Measurements from ENCODE around the gene SGPL1. TPM values are rescaled to one million over a fixed set of nuclear protein-coding genes. Genes with fewer than 3 reads are reported as not detected.

Gene SGPL1
- total RNA-seq, 1 donor from 2014 or later: 89.9 TPM

- Mint-ChIP-seq H3K9me3 (peaks cover under 1% of the 10 kb centered on the region), H3K27ac (peak overlapping the region; percentile 0), H3K4me3 (no peak overlapping the region), H3K36me3 (peaks cover 45% of the 10 kb centered on the region), H3K4me1 (peaks cover 15% of the 10 kb centered on the region), H3K27me3 (ENCODE audit: low read depth) (no peaks in the 10 kb centered on the region)
- no peak for DNase-seq (ENCODE audit: low spot score in 2 of 2, unreplicated experiment in 2 of 2)
- TF ChIP-seq CTCF (IDR thresholded peaks at IDR 0.05; ENCODE audit: unreplicated experiment): no peak
Observed at GRCh38 chr10:70843333-70843732, 27.6 kb downstream of the SGPL1 start.

GRCh38 chr10:70843776-70844489 lies 28.2 kb downstream of the SGPL1 start:
- Mint-ChIP-seq H3K4me1 (peaks cover 18% of the 10 kb centered on the region), H3K4me3 (no peak overlapping the region), H3K27ac (no peak overlapping the region), H3K36me3 (peaks cover 47% of the 10 kb centered on the region), H3K27me3 (ENCODE audit: low read depth) (no peaks in the 10 kb centered on the region), H3K9me3 (peaks cover 3% of the 10 kb centered on the region)
- DNase-seq (ENCODE audit: low spot score in 2 of 2, unreplicated experiment in 2 of 2): no peak
- TF ChIP-seq CTCF (IDR thresholded peaks at IDR 0.05; ENCODE audit: unreplicated experiment): no peak

GRCh38 chr10:70845256-70845655 lies 29.5 kb downstream of the SGPL1 start:
- Mint-ChIP-seq H3K27ac (peak overlapping the region; percentile 40), H3K36me3 (peaks cover 52% of the 10 kb centered on the region), H3K9me3 (peaks cover 5% of the 10 kb centered on the region), H3K4me1 (peaks cover 29% of the 10 kb centered on the region), H3K4me3 (no peak overlapping the region), H3K27me3 (ENCODE audit: low read depth) (no peaks in the 10 kb centered on the region)
- no peak for TF ChIP-seq CTCF (IDR thresholded peaks at IDR 0.05; ENCODE audit: unreplicated experiment)
- no peak for DNase-seq (ENCODE audit: low spot score in 2 of 2, unreplicated experiment in 2 of 2)

- Mint-ChIP-seq H3K4me3 (no peak overlapping the region), H3K27me3 (ENCODE audit: low read depth) (no peaks in the 10 kb centered on the region), H3K4me1 (peaks cover 31% of the 10 kb centered on the region), H3K36me3 (peaks cover 54% of the 10 kb centered on the region), H3K9me3 (peaks cover 5% of the 10 kb centered on the region), H3K27ac (peak overlapping the region; percentile 54)
- no peak for DNase-seq (ENCODE audit: low spot score in 2 of 2, unreplicated experiment in 2 of 2)
- no peak for TF ChIP-seq CTCF (IDR thresholded peaks at IDR 0.05; ENCODE audit: unreplicated experiment)
Observed at GRCh38 chr10:70845816-70846215, 30.1 kb downstream of the SGPL1 start.

GRCh38 chr10:70846795-70847194 lies 31.0 kb downstream of the SGPL1 start:
- no peak overlapping the region for H3K27ac Mint-ChIP-seq
- no peak for TF ChIP-seq CTCF (IDR thresholded peaks at IDR 0.05; ENCODE audit: unreplicated experiment)
- no peak overlapping the region for H3K4me3 Mint-ChIP-seq
- DNase-seq (ENCODE audit: low spot score in 2 of 2, unreplicated experiment in 2 of 2): no peak
- H3K4me1 Mint-ChIP-seq: peaks cover 31% of the 10 kb centered on the region
- H3K27me3 Mint-ChIP-seq (ENCODE audit: low read depth): no peaks in the 10 kb centered on the region
- peaks cover 47% of the 10 kb centered on the region for H3K36me3 Mint-ChIP-seq
- H3K9me3 Mint-ChIP-seq: peaks cover 5% of the 10 kb centered on the region

Data from mesothelial cell of epicardium (in vitro differentiated cells).